DOHH2 (cell line): ENCODE results near the gene TNNT1.

Experiments
- H3F3A ChIP-seq: fragments of 200-600 bp; sonication (generic), shearing (Covaris generic); 2 replicates; pipeline ENCODE4 v1.6.0; 2016; ENCODE audit warnings: antibody characterized with exemption, mild to moderate bottlenecking; ENCODE audit not compliant: control insufficient read depth, insufficient read depth
- H3K27ac ChIP-seq: fragments of 200-600 bp; sonication (generic); 2 replicates; pipeline ENCODE4 v1.5.1; 2014; ENCODE audit warnings: low read depth, mild to moderate bottlenecking, low read length, moderate library complexity
- H3K27me3 ChIP-seq: fragments of 200-600 bp; sonication (generic); 2 replicates; pipeline ENCODE4 v1.6.1; 2014; ENCODE audit warnings: mild to moderate bottlenecking, low read length, mixed read lengths; ENCODE audit not compliant: control insufficient read depth
- H3K36me3 ChIP-seq: fragments of 200-600 bp; sonication (generic); 2 replicates; pipeline ENCODE4 v1.6.1; 2014; ENCODE audit warnings: mild to moderate bottlenecking, low read length, moderate library complexity, mixed read lengths; ENCODE audit not compliant: control insufficient read depth
- H3K4me1 ChIP-seq: fragments of 200-600 bp; sonication (generic); 2 replicates; pipeline ENCODE4 v1.6.1; 2014; ENCODE audit warnings: mild to moderate bottlenecking, low read length, mixed read lengths; ENCODE audit not compliant: control insufficient read depth
- H3K4me2 ChIP-seq: fragments of 200-600 bp; sonication (generic); 2 replicates; pipeline ENCODE4 v1.6.0; 2014; ENCODE audit warnings: mild to moderate bottlenecking, low read length, moderate library complexity
- H3K4me3 ChIP-seq: fragments of 200-600 bp; sonication (generic); 2 replicates; pipeline ENCODE4 v1.5.1; 2014; ENCODE audit warnings: mild to moderate bottlenecking, low read length, mixed read lengths
- H3K79me2 ChIP-seq: fragments of 200-600 bp; sonication (generic); 2 replicates; pipeline ENCODE4 v1.6.1; 2014; ENCODE audit warnings: mild to moderate bottlenecking, low read length, mixed read lengths; ENCODE audit not compliant: control insufficient read depth
- H3K9me2 ChIP-seq: fragments of 200-600 bp; sonication (generic); replicated peaks from 2 replicates; pipeline ENCODE4 v1.6.1; 2014; ENCODE audit warnings: mild to moderate bottlenecking, low read length, mixed read lengths; ENCODE audit not compliant: control insufficient read depth
- H3K9me3 ChIP-seq: fragments of 200-600 bp; sonication (generic); 2 replicates; pipeline ENCODE4 v1.6.1; 2014; ENCODE audit warnings: antibody characterized with exemption, low read length, mixed read lengths; ENCODE audit not compliant: control insufficient read depth, insufficient read depth
- H4K20me1 ChIP-seq: fragments of 200-600 bp; sonication (generic); 2 replicates; pipeline ENCODE4 v1.6.0; 2014; ENCODE audit warnings: low read depth, mild to moderate bottlenecking, antibody characterized with exemption, low read length, moderate library complexity; ENCODE audit not compliant: control insufficient read depth, insufficient read depth
- EZH2phosphoT487 ChIP-seq: fragments of 200-600 bp; sonication (generic); IDR thresholded peaks from 2 replicates; pipeline ENCODE4 v1.6.1; 2017; ENCODE audit warnings: borderline replicate concordance, mild to moderate bottlenecking, antibody characterized with exemption, low read length, moderate library complexity, mixed read lengths
- TF ChIP-seq, protein P1 (sequence below): fragments of 200-600 bp; sonication (generic); IDR thresholded peaks from one replicate; pipeline ENCODE4 v1.5.1; 2014; ENCODE audit warnings: antibody characterized with exemption, mild to moderate bottlenecking, low read depth, low read length; ENCODE audit not compliant: poor library complexity, severe bottlenecking

The TNNT1 gene

DNA sequence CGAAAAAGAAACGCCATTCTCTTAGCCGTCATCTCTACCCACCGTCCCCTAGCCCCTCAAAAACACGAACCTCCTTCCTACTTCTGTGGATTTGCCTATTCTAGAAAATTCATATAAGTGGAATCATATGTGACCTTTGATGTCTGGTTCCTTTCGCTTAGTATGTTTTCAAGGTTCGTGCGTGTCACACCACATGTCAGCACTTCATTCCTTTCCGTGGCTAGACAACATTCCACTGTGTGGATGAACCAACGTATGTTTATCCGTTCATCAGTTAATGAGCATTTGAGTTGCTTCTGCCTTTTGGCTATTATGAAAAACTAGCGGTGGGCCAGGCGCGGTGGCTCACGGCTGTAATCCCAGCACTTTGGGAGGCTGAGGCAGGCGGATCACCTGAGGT is 17.6 kb downstream of the TNNT1 start:
- Histone ChIP-seq H3K27me3 (peaks cover 2% of the 10 kb centered on the region; the same call in 1 of the 2 replicates), H3K9me3 (no peaks in the 10 kb centered on the region), H3K79me2 (no peaks in the 10 kb centered on the region), H3K36me3 (no peaks in the 10 kb centered on the region), H3K9me2 (no peaks in the 10 kb centered on the region), H3K4me1 (peaks cover 26% of the 10 kb centered on the region), H3F3A (peaks cover 6% of the 10 kb centered on the region), H4K20me1 (no peaks in the 10 kb centered on the region), H3K4me3 (no peak overlapping the region), H3K27ac (no peak overlapping the region), H3K4me2 (no peak overlapping the region)
- TF ChIP-seq, protein P1, sequence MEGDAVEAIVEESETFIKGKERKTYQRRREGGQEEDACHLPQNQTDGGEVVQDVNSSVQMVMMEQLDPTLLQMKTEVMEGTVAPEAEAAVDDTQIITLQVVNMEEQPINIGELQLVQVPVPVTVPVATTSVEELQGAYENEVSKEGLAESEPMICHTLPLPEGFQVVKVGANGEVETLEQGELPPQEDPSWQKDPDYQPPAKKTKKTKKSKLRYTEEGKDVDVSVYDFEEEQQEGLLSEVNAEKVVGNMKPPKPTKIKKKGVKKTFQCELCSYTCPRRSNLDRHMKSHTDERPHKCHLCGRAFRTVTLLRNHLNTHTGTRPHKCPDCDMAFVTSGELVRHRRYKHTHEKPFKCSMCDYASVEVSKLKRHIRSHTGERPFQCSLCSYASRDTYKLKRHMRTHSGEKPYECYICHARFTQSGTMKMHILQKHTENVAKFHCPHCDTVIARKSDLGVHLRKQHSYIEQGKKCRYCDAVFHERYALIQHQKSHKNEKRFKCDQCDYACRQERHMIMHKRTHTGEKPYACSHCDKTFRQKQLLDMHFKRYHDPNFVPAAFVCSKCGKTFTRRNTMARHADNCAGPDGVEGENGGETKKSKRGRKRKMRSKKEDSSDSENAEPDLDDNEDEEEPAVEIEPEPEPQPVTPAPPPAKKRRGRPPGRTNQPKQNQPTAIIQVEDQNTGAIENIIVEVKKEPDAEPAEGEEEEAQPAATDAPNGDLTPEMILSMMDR: no peak
- no peak for TF ChIP-seq EZH2phosphoT487

DNA sequence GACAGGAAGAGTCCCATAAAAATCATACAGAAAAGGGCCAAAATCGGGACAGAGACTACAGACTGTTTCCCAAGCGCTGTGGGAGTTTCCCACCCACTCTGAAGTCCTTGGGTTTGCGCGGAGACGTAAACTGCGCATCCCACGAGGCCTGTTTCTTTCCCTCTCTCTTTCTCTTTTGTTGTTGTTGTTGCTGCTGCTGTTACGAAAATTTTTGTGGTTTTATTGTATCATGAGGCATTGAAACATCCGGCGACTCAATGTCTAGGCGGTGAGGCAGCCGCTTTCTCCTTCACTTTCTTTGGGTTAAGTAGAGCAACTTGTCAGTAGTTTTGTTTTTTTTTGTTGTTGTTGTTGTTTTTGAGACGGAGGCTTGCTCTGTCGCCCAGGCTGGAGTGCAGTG is 30.0 kb downstream of the TNNT1 start:
- H3F3A ChIP-seq: peaks cover 6% of the 10 kb centered on the region; the same call in 1 of the 2 replicates

DNA sequence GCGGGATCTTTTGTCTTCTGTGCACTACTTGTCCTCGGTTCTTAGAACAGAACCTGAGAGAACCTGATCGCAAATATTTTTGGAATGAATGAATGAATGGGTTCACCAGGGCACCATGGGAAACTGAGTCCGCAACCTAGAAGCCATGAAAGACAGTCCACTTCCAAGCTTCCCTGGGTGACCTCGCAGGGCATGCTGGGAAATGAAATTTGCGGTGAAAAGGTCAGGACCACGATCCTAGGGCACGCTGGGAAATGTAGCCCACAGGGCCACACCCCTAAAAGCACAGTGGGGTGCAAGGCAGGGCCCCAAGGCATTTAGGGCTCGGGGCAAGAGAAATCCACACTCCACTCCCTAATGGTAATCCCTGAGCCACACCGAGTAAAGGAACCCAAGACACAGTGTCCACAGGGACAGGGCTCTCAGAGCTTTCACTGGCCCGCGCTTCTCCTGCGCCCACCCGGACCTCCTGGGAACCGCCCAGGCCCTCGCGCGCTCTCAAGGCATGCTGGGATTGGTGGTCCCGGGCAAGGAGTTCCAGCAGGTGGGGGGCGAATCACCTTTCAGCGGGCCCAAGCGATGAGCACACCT is 30.5 kb downstream of the TNNT1 start:
- Histone ChIP-seq H3K9me3 (no peaks in the 10 kb centered on the region), H3K9me2 (no peaks in the 10 kb centered on the region), H3K36me3 (peaks cover 21% of the 10 kb centered on the region), H3K4me2 (peak overlapping the region; percentile 81), H3K4me3 (peak overlapping the region; percentile 85), H4K20me1 (peaks cover 5% of the 10 kb centered on the region), H3K79me2 (peaks cover 47% of the 10 kb centered on the region), H3K27ac (no peak overlapping the region), H3K4me1 (peaks cover 50% of the 10 kb centered on the region), H3K27me3 (no peaks in the 10 kb centered on the region), H3F3A (peaks cover 11% of the 10 kb centered on the region)
- no peak for TF ChIP-seq EZH2phosphoT487
- TF ChIP-seq, protein P1: no peak

More for the DNA sequence above, 30.0 kb downstream of the TNNT1 start:
- Histone ChIP-seq H3K4me1 (peaks cover 44% of the 10 kb centered on the region), H3K9me3 (no peaks in the 10 kb centered on the region), H3K27ac (no peak overlapping the region), H4K20me1 (peaks cover 5% of the 10 kb centered on the region), H3K79me2 (peaks cover 42% of the 10 kb centered on the region), H3K36me3 (peaks cover 20% of the 10 kb centered on the region), H3K9me2 (no peaks in the 10 kb centered on the region), H3K4me3 (peak overlapping the region; percentile 85; the same call in 1 of the 2 replicates), H3K27me3 (no peaks in the 10 kb centered on the region), H3K4me2 (peak overlapping the region; percentile 81)
- TF ChIP-seq, protein P1: no peak
- no peak for TF ChIP-seq EZH2phosphoT487
